Measurements from ENCODE around the gene CAPSL.
"Not testable (repeated sequence)": the region's sequence is repeated elsewhere in the genome, so short reads cannot be mapped to it uniquely, and the experiment has no call there.

CAPSL gene

GRCh38 chr5:35859101-35859661 lies 79.2 kb downstream of the CAPSL start:
- no peak for TF ChIP-seq CTCF (conservative IDR thresholded peaks at IDR 0.05)
- no peak overlapping the region for H3K27ac ChIP-seq

- no peak for TF ChIP-seq CTCF (conservative IDR thresholded peaks at IDR 0.05)
- no peak overlapping the region for H3K27ac ChIP-seq
Measured at GRCh38 chr5:35857606-35858205, 80.7 kb downstream of the CAPSL start.

GRCh38 chr5:35856765-35857351 lies 81.6 kb downstream of the CAPSL start, which contains the start of gene IL7R:
IL7R (plus strand) TSS chr5:35856891; CDS start chr5:35856978, 87 bp downstream.
- no peak within 1 kb of the TSS for H3K27ac ChIP-seq
- TF ChIP-seq CTCF (conservative IDR thresholded peaks at IDR 0.05): no peak

- H3K27ac ChIP-seq: not testable (repeated sequence)
Measured at GRCh38 chr5:35856186-35856764, 82.1 kb downstream of the CAPSL start.

GRCh38 chr5:35855187-35855586 lies 83.2 kb downstream of the CAPSL start:
- no peak for TF ChIP-seq CTCF (conservative IDR thresholded peaks at IDR 0.05)
- no peak overlapping the region for H3K27ac ChIP-seq
